Activated gamma-delta T cell treated with anti-CD3 and anti-CD28 coated beads, Interleukin-2, amount 50 U/mL, for 16 hours (primary cell): ENCODE data around the gene FOXK2.
A peak's percentile ranks its signal among the peaks of the same experiment; 100 is the strongest.
"Not testable (repeated sequence)": the region's sequence is repeated elsewhere in the genome, so short reads cannot be mapped to it uniquely, and the experiment has no call there.

Source experiments
- DNase-seq: peaks from one replicate; pipeline ENCODE4 v3.0.0-alpha.2; 2020; ENCODE audit warnings: low read depth

FOXK2 gene

GRCh38 chr17:82495844-82496528, 23.5 kb upstream of the FOXK2 start:
- DNase-seq, result no peak

GRCh38 chr17:82496529-82497434, 22.8 kb upstream of the FOXK2 start:
- peak; percentile 83 for DNase-seq

DNA sequence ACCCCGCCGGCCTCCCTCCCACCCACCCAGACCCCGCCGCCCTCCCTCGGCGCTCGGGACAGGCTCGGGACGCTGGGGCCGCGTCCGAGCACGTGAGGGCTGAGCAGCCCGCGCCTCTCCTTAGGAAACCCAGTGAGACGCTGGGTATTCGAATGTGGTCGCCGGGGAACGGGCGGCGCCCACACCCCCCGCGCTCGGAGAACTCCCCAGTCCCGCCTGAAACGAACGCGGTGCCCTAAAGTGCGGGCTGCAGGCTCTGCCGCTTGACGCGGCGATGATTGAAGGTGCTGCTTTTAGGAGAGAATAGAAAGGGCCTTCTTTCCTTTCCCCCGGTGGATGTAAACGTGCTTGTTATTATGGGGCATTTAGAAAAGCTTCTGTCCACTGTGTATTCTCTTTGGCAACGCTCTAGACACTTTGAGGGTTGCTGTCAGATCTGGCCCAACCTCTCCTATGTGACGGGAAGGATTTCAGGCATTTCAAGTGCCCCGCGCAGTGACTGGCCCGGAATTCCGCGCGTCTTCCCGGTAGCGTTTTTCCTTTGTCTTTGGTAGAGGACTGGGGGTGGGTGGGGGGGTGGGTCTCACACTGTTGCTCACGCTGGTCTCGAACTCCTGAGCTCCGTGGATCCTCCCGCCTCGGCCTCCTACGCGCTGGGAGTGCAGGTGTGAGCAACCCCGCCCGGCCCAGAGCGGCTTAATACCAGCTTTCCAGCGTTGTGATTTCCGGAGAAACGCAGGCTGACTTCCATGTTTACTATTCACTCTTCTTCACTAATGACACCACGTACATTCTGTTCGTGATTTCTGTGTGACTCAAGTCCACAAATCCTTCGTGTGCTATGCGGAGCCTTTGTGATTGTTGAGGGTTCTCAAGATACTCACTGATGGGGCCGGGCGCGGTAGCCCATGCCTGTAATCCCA, 21.8 kb upstream of the FOXK2 start:
- no peak for DNase-seq

GRCh38 chr17:82502207-82502606, 17.3 kb upstream of the FOXK2 start:
- DNase-seq, result no peak

- DNase-seq, result no peak
Measured at GRCh38 chr17:82503094-82503727, 16.3 kb upstream of the FOXK2 start.

DNA sequence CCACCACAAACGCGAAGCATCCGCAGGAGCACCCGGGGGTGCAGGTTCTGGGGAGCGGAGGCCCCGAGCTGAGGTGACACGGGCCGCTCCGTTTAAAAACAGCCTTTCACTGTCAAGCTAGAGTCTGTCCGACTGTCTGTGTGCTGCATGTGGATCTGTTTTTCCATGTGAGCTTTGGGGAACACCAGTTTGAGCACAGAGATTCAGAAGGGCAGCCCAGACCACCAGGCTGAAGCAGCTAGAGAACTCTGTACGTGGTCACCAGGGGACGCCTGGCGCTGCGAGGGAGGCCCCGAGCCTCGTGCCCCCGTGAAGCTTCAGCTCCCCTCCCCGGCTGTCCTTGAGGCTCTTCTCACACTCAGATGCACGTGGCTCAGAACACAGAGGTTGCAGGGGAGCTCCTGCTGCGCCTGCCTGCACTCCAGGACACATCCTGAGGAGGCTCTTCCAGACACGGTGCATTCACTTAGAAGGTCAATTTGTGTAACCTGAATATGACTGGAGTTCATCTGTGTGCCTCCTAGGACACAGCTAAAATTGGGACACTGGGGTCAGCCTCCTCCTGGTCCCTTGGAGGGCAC, 15.7 kb upstream of the FOXK2 start:
- DNase-seq, result no peak

DNA sequence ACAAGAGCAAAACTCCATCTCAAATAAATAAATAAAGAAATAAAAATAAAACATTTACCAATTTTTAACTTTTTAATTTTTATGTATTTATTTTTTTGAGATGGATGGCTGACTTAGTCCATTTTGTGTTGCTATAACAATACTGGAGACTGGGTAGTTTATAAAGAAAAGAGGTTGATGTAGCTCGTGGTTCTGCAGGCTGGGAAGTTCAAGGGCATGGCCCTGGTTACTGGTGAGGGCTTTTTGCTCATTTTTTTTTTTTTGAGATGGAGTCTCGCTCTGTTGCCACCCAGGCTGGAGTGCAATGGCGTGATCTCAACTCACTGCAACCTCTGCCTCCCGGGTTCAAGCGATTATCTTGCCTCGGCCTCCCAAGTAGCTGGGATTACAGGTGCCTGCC, 14.2 kb upstream of the FOXK2 start:
- DNase-seq, result no peak

- DNase-seq, result not testable (repeated sequence)
Measured at GRCh38 chr17:82506402-82506801, 13.1 kb upstream of the FOXK2 start.

GRCh38 chr17:82507631-82508175, 11.8 kb upstream of the FOXK2 start:
- DNase-seq, result no peak

- DNase-seq, result not testable (repeated sequence)
Measured at GRCh38 chr17:82511642-82512041, 7.9 kb upstream of the FOXK2 start.

GRCh38 chr17:82513864-82514263, 5.7 kb upstream of the FOXK2 start:
- not testable (repeated sequence) for DNase-seq

- no peak for DNase-seq
Measured at GRCh38 chr17:82517230-82517865, 2.2 kb upstream of the FOXK2 start.

DNA sequence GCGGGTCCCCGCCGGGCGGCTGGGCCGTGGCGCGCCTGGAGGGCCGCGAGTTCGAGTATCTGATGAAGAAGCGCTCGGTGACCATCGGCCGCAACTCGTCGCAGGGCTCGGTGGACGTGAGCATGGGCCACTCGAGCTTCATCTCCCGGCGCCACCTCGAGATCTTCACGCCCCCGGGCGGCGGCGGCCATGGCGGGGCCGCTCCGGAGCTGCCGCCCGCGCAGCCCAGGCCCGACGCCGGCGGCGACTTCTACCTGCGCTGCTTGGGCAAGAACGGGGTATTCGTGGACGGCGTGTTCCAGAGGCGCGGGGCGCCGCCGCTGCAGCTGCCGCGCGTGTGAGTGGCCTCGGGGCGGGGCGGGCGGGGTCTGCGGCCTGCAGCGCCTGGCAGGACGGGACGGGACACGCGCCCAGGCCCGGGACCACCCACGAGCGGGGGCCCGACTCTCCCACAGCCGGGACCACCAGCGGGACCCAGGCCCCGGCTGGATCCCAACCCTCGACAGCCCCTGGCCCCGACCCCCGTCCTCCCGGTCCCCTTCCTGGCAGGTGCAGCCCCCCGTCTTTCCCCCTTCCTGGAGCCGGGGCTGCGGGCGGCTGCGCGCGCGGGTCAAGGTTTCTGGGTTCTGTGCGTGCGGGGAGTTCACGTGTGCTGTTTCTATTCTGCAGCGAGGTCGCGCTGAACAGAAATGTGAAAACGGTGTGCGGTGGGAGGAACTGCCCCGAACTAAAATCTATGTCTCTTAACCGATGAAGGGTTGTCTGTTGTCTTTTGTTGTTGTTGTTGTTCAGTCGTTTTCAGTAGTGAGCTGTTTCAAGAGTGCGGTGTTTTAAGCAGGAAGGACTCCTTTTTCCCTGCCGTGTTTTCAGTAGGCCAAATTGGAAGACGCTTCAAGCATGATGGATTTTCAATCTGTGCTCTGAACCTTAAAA, 705 bp downstream of the FOXK2 start:
- DNase-seq, result peak; percentile 20

GRCh38 chr17:82524540-82524939, 5.0 kb downstream of the FOXK2 start:
- DNase-seq, result no peak

DNA sequence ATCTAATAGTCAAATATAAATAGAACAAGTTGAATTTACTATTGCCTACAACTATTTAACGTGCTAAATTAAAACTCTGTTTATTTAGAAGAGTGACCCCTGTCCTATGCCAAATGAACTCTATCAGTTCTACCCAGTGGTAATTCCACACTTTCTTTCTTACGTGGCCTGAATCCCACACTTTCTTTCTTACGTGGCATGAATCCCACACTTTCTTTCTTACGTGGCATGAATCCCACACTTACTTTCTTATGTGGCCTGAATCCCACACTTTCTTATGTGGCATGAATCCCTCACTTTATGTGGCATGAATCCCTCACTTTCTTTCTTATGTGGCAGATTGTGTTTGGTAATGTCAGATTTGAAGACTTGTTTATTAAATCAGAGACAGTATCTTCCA, 6.2 kb downstream of the FOXK2 start:
- DNase-seq, result no peak

GRCh38 chr17:82527898-82528297, 8.4 kb downstream of the FOXK2 start:
- no peak for DNase-seq

DNA sequence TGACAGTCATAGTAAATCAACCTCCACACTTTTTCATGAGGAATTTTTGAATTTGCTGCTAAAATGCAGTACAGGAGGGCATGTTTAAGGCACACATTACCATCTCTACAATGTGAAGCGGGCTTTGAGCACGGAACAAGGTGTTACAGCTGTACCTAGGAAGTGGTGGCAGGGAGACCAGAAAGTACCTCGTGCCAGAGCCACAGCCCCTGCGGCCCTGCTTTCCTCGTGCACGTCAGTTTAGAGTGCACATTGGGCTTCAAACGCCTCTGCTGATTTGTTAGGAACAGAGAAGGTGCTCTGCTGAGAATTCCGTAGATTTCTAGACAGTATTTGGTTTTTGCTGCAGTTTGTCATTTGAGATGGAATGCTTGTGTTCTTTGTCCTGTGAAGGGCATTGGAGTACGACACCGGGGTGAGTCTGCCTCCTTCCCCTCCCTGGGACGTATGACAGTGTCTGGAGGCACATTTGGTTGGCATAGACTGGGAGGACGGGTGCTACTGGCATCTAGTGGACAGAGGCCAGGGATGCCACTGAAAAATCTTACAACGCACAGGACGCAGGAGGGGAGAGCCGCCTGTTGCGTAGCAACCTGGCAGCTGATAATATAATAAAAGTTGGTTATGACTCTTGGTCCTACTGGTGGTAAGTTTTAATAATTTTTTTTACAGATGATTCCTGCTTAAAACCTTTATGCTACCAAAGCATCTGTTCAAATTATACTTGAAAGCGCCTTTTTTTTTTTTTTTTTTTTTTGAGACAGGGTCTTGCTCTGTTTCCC, 9.1 kb downstream of the FOXK2 start:
- DNase-seq, result no peak

DNA sequence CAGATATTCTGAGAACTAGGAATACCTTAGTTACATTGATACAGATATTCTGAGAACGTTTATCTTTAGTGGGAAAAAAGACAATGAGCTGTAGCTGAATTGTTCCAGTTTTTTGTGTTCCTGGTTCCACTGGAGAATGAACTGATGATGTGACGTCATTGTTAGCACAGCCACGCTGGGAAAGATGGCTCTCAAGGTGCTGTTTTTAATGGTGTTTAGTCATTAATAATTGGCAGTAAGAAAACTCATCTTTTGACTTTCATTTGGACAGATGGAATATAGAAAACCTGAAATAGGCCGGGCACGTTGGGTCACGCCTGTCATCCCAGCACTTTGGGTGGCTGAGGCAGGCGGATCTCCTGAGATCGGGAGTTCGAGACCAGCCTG, 10.4 kb downstream of the FOXK2 start:
- DNase-seq, result no peak

DNA sequence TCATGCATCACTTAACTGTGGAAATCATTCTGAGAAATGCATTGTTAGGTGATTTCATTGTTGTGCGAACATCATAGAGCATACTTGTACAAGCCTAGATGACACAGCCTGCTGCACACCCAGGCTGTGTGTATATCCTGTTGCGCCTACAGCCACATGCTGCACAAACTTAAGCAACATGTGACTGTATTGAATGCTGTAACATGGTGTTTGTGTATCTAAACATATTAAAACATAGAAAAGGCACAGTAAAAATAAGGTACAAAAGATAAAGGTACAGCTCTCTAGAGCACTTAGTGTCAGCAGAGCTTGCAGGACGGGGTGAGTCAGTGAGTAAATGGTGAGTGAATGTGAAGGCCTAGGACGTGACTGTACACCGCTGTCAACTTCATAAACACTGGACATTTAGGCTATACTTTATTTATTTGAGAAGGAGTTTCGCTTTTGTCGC, 11.9 kb downstream of the FOXK2 start:
- no peak for DNase-seq
